Measurements from ENCODE around the gene CAPN5. TPM values are rescaled to one million over a fixed set of nuclear protein-coding genes. Genes with fewer than 3 reads are reported as not detected.

Gene CAPN5
- total and polyA plus RNA-seq, 10 of the 15 experiments (the other 5 are each of a cell fraction or from before 2014, with no cell fraction given): 0.02 to 0.33 (median 0.07) TPM; not detected in 3

- TF ChIP-seq GATAD2B (conservative IDR thresholded peaks at IDR 0.05; ENCODE audit: low read depth): no peak
- TF ChIP-seq MTA2 (IDR thresholded peaks at IDR 0.05; ENCODE audit: low read depth): no peak
- no peak for TF ChIP-seq ZNF207 (IDR thresholded peaks at IDR 0.05; ENCODE audit: borderline replicate concordance)
- no peak for TF ChIP-seq PML (IDR thresholded peaks at IDR 0.05; ENCODE audit: low read length)
- TF ChIP-seq MAX (IDR thresholded peaks at IDR 0.05; ENCODE audit: low read depth, low read length): no peak
- TF ChIP-seq MTA3 (IDR thresholded peaks at IDR 0.05; ENCODE audit: borderline replicate concordance, low read length): no peak
- TF ChIP-seq ZNF592 (IDR thresholded peaks at IDR 0.05): no peak
- no peak for TF ChIP-seq BACH1 (IDR thresholded peaks at IDR 0.05; ENCODE audit: borderline replicate concordance)
Observed at GRCh38 chr11:77053217-77054015, 13.4 kb upstream of the CAPN5 start (continued).
